Endothelial cell of umbilical vein (primary cell): ENCODE results near the gene GNPDA1. TPM values are rescaled to one million over a fixed set of nuclear protein-coding genes. Genes with fewer than 3 reads are reported as not detected.

ENCODE experiments used
- BruUV-seq: library from RNA; stranded (reverse); fragments of 400-500 nt; replicated peaks from 2 replicates; lab custom pipeline; 2021; lab: Mats Ljungman, UMichigan
- CTCF ChIA-PET: fragments of 300-600, 350-600 bp; sonication (Branson Sonifier 250); formaldehyde crosslinking; loops from one replicate; lab custom pipeline; 2021; ENCODE audit warnings: antibody characterized with exemption, inconsistent platforms; lab: Charles Lee
- POLR2A ChIA-PET: fragments of 300-600, 350-600 bp; sonication (Branson Sonifier 250); formaldehyde crosslinking; loops from one replicate; lab custom pipeline; 2021; ENCODE audit warnings: antibody characterized with exemption, inconsistent platforms; lab: Charles Lee
- DNase-seq: peaks from one replicate; pipeline ENCODE4 v3.0.0-alpha.2; 2011; ENCODE audit warnings: low read depth, low spot score
- FAIRE-seq: peaks from 2 replicates; lab custom pipeline; 2011; peaks lifted over from hg19 to GRCh38; lab: Jason Lieb, UNC
- H2AFZ ChIP-seq: 2 replicates; pipeline ENCODE4 v1.6.0; 2012; ENCODE audit warnings: low read depth, low read length, control low read depth, inconsistent platforms
- H3K27ac ChIP-seq: 2 replicates; pipeline ENCODE4 v1.5.1; 2011; ENCODE audit warnings: low read depth, mild to moderate bottlenecking, control low read depth, low read length, moderate library complexity; ENCODE audit not compliant: insufficient read depth
- H3K27me3 ChIP-seq, 2 experiments: 2 replicates each; pipeline versions ENCODE4 v1.6.0 to v1.6.1; 2011; ENCODE audit warnings: low read length in 2 of 2, mixed read lengths in 1 of 2; ENCODE audit not compliant: control insufficient read depth in 2 of 2, insufficient read depth in 2 of 2
- H3K36me3 ChIP-seq, 2 experiments: 2 replicates in 1 of 2; 3 replicates in 1 of 2; pipeline ENCODE4 v1.5.1; 2011; ENCODE audit warnings: low read length in 2 of 2, mild to moderate bottlenecking in 1 of 2, moderate library complexity in 1 of 2; ENCODE audit not compliant: control insufficient read depth in 2 of 2, insufficient read depth in 2 of 2; ENCODE audit errors: extremely low read depth in 1 of 2
- H3K4me1 ChIP-seq: 3 replicates; pipeline ENCODE4 v1.5.1; 2011; ENCODE audit warnings: mild to moderate bottlenecking, low read length; ENCODE audit not compliant: control insufficient read depth, insufficient read depth; ENCODE audit errors: extremely low read depth
- H3K4me2 ChIP-seq: 2 replicates; pipeline ENCODE4 v1.6.1; 2011; ENCODE audit warnings: low read length, control low read depth, mixed read lengths; ENCODE audit not compliant: insufficient read depth
- H3K4me3 ChIP-seq, 3 experiments: fragments of 200-600 bp in 1 of 3; sonication (generic), shearing (Covaris generic) in 1 of 3; replicated peaks in 1 of 3; 2 replicates each; pipeline ENCODE4 v1.5.1; 2011 to 2016; ENCODE audit warnings: control low read depth in 3 of 3, low read length in 3 of 3, mild to moderate bottlenecking in 2 of 3, inconsistent platforms in 1 of 3, low read depth in 1 of 3, moderate library complexity in 1 of 3; ENCODE audit not compliant: insufficient read depth in 1 of 3
- H3K79me2 ChIP-seq: 2 replicates; pipeline ENCODE4 v1.6.0; 2012; ENCODE audit warnings: low read length, inconsistent platforms; ENCODE audit not compliant: control insufficient read depth, insufficient read depth
- H3K9ac ChIP-seq: replicated peaks from 2 replicates; pipeline ENCODE3; 2011; ENCODE audit warnings: low read length, control low read depth; ENCODE audit not compliant: insufficient read depth; ENCODE audit errors: extremely low read depth
- H3K9me1 ChIP-seq: replicated peaks from 3 replicates; pipeline ENCODE4 v1.6.0; 2011; ENCODE audit warnings: mild to moderate bottlenecking, low read length; ENCODE audit not compliant: control insufficient read depth, insufficient read depth; ENCODE audit errors: extremely low read depth
- H3K9me3 ChIP-seq: replicated peaks from 2 replicates; pipeline ENCODE4 v1.5.1; 2012; ENCODE audit warnings: low read length, inconsistent platforms; ENCODE audit not compliant: control insufficient read depth, insufficient read depth
- H4K20me1 ChIP-seq: replicated peaks from 2 replicates; pipeline ENCODE3; 2011; ENCODE audit warnings: mild to moderate bottlenecking, low read length; ENCODE audit not compliant: control insufficient read depth, insufficient read depth; ENCODE audit errors: extremely low read depth
- EZH2 ChIP-seq: IDR thresholded peaks from 2 replicates; pipeline ENCODE4 v1.6.1; 2012; ENCODE audit warnings: borderline replicate concordance, low read depth, mild to moderate bottlenecking, moderate library complexity, low read length, inconsistent platforms; ENCODE audit not compliant: severe bottlenecking
- FOS ChIP-seq: IDR thresholded peaks from 2 replicates; pipeline ENCODE4 v1.6.1; 2011; ENCODE audit warnings: mild to moderate bottlenecking, low read length, moderate library complexity, borderline replicate concordance; ENCODE audit not compliant: insufficient read depth
- GATA2 ChIP-seq: IDR thresholded peaks from 2 replicates; pipeline ENCODE4 v1.7.0; 2011; ENCODE audit warnings: low read depth, mild to moderate bottlenecking, moderate library complexity, mixed read lengths, low read length; ENCODE audit not compliant: insufficient read length, insufficient read depth
- JUN ChIP-seq: IDR thresholded peaks from 2 replicates; pipeline ENCODE4 v1.6.1; 2011; ENCODE audit warnings: borderline replicate concordance, low read depth; ENCODE audit not compliant: insufficient read length, insufficient read depth
- MYC ChIP-seq: IDR thresholded peaks from one replicate; pipeline ENCODE4 v1.6.1; 2011; ENCODE audit warnings: mild to moderate bottlenecking, low read depth, low read length
- POLR2A ChIP-seq: IDR thresholded peaks from 2 replicates; pipeline ENCODE4 v1.6.1; 2012; ENCODE audit warnings: low read depth, mild to moderate bottlenecking, control low read depth, low read length
- POLR2AphosphoS5 ChIP-seq: IDR thresholded peaks from 2 replicates; pipeline ENCODE4 v1.6.1; 2012; ENCODE audit warnings: low read depth, mild to moderate bottlenecking, control low read depth, low read length, moderate library complexity; ENCODE audit not compliant: insufficient read depth
- dilution Hi-C: fragments of 300-500 bp; cut with MboI; formaldehyde crosslinking; loops from one replicate; pipeline ENCODE4 v1.15.0; 2019; ENCODE audit warnings: low sequenced_read_pairs; ENCODE audit not compliant: extremely low pct_ligation_motif_present
- intact Hi-C: fragments of 100-400 bp; cut with micrococcal nuclease; formaldehyde crosslinking; loops from one replicate; pipeline ENCODE4 v1.10.0; 2022
- polyA plus RNA-seq, 4 experiments: library from polyadenylated mRNA; depleted of rRNA in 3 of 4; stranded (reverse) in 3 of 4; unstranded in 1 of 4; fragments of >200 nt; gene quantifications; 2 replicates each; pipeline versions ENCODE4 v1.2.1 to v1.2.3, GENCODE V29; 2011 to 2012; ENCODE audit warnings: missing spikeins in 1 of 4
- total RNA-seq: library from RNA; stranded (reverse); gene quantifications from 2 replicates; pipeline ENCODE4 v1.2.3, GENCODE V29; 2021
- TF ChIP-seq, protein P1 (sequence below): IDR thresholded peaks from 2 replicates; pipeline ENCODE4 v1.6.1; 2011; ENCODE audit not compliant: insufficient read depth, insufficient read length
- TF ChIP-seq, protein P2 (sequence below), 2 donors: IDR thresholded peaks; 1 replicate in 1 of 2; 2 replicates in 1 of 2; pipeline ENCODE4 v1.5.1; 2011; ENCODE audit warnings: low read length in 2 of 2, mild to moderate bottlenecking in 2 of 2, moderate library complexity in 2 of 2, control low read depth in 1 of 2, inconsistent platforms in 1 of 2, low read depth in 1 of 2; ENCODE audit not compliant: insufficient read depth in 1 of 2; ENCODE audit errors: extremely low read depth in 1 of 2

GNPDA1 gene
- total and polyA plus RNA-seq, 2 donors (not counting 3 experiments of a cell fraction or from before 2014, with no cell fraction given): 22.5 to 49.3 TPM

DNA sequence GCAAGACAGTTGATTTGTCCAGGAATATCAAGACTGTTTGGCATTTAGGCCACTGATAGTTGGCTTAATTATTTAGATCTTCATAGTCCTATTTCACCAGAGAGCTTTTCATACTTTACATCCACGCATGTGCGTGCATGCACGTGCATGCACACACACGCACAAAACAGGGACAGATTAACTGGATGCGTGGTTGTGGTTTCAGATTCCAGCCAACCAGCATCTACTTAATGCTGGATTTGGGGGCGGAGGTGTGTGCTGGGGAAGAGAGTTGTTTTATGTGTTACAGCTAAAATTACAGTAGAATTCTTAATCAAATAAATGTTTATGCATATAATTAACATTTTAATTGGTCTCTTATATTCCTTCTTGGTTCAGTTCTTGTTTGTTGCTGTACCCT lies 36.7 kb downstream of the GNPDA1 start:
- Histone ChIP-seq H3K4me2 (no peak overlapping the region), H2AFZ (no peak overlapping the region), H4K20me1 (no peaks in the 10 kb centered on the region), H3K4me3 (no peak overlapping the region), H3K9me1 (no peaks in the 10 kb centered on the region), H3K27me3 (no peaks in the 10 kb centered on the region), H3K36me3 (peaks cover 27 to 31% of the 10 kb centered on the region in 2 experiments), H3K9ac (no peak overlapping the region), H3K4me1 (peaks cover 6% of the 10 kb centered on the region), H3K27ac (no peak overlapping the region), H3K79me2 (peaks cover 14% of the 10 kb centered on the region), H3K9me3 (no peaks in the 10 kb centered on the region)
- intact Hi-C loops: no loop called here
- FAIRE-seq (no peak), DNase-seq (no peak)
- POLR2A ChIA-PET: no interaction called here
- dilution Hi-C loops: loop anchor here (25.0 kb wide), 1 partner anchor 161 kb away; no protein-coding TSS in a partner anchor
- TF ChIP-seq MYC (no peak), EZH2 (no peak), GATA2 (no peak), POLR2A (no peak), POLR2AphosphoS5 (no peak), FOS (no peak), JUN (no peak)
- TF ChIP-seq, protein P1, sequence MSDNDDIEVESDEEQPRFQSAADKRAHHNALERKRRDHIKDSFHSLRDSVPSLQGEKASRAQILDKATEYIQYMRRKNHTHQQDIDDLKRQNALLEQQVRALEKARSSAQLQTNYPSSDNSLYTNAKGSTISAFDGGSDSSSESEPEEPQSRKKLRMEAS: no peak
- TF ChIP-seq, protein P2, sequence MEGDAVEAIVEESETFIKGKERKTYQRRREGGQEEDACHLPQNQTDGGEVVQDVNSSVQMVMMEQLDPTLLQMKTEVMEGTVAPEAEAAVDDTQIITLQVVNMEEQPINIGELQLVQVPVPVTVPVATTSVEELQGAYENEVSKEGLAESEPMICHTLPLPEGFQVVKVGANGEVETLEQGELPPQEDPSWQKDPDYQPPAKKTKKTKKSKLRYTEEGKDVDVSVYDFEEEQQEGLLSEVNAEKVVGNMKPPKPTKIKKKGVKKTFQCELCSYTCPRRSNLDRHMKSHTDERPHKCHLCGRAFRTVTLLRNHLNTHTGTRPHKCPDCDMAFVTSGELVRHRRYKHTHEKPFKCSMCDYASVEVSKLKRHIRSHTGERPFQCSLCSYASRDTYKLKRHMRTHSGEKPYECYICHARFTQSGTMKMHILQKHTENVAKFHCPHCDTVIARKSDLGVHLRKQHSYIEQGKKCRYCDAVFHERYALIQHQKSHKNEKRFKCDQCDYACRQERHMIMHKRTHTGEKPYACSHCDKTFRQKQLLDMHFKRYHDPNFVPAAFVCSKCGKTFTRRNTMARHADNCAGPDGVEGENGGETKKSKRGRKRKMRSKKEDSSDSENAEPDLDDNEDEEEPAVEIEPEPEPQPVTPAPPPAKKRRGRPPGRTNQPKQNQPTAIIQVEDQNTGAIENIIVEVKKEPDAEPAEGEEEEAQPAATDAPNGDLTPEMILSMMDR (IDR thresholded peaks at IDR 0.05; ENCODE audit: extremely low read depth in 1 of 2, insufficient read depth in 1 of 2, low read depth in 1 of 2, low read length in 2 of 2): no peak
- CTCF ChIA-PET: interaction anchor here (1.0 to 2.8 kb wide), 5 partner anchors 12 to 284 kb away, joined by 4 to 14 read pairs (median 8); no protein-coding TSS in a partner anchor
- no TSS peak for BruUV-seq
